ENCODE data around the gene INAFM2.

The INAFM2 gene

DNA sequence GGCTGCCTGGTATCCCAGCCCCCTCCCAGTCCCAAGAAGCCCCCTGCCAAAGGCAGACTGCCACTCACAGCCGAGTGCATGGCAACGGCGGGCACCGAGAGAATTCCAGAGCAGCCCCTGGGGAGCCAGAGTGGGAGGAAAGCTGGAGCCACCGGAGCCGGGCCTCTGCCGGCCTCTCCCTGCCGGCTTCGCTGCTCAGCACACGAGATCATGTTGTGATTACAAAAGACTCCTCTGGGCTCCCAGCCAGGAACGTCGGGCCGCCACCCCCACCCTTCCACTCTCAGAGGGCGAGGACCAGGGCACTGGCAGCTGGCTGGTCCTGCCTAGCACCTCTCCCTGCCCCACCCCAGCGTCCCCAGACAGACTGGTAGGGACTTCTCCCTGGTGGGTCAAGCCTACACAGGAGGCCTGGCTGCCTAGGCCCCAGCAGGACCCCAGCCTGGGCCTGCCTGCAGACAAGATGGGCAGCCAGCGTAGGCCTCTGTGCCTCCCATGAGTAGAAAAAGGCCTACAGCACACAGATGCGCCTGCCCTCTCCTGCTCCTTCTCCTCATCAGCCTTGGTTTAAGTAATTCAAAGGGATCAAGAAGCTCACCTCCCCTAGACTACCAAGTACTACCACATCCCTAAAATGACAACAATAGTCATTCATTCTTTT is 17.4 kb downstream of the INAFM2 start, which contains the start of gene CCDC9B:
Gene CCDC9B, minus strand, starts transcription at position 200 of the 661 bp plus-strand sequence. Its CDS starts 120 bp downstream, at position 80.
- peak; percentile 46 for DNase-seq (ENCODE audit: low read depth)
- peak within 1 kb of the TSS; percentile 31 for H3K4me3 ChIP-seq (ENCODE audit: control insufficient read depth, low read depth, low read length)
- TF ChIP-seq, protein P1, sequence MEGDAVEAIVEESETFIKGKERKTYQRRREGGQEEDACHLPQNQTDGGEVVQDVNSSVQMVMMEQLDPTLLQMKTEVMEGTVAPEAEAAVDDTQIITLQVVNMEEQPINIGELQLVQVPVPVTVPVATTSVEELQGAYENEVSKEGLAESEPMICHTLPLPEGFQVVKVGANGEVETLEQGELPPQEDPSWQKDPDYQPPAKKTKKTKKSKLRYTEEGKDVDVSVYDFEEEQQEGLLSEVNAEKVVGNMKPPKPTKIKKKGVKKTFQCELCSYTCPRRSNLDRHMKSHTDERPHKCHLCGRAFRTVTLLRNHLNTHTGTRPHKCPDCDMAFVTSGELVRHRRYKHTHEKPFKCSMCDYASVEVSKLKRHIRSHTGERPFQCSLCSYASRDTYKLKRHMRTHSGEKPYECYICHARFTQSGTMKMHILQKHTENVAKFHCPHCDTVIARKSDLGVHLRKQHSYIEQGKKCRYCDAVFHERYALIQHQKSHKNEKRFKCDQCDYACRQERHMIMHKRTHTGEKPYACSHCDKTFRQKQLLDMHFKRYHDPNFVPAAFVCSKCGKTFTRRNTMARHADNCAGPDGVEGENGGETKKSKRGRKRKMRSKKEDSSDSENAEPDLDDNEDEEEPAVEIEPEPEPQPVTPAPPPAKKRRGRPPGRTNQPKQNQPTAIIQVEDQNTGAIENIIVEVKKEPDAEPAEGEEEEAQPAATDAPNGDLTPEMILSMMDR (IDR thresholded peaks at IDR 0.05; ENCODE audit: control insufficient read depth, insufficient read depth, low read depth, low read length, missing control alignments) = no peak

DNA sequence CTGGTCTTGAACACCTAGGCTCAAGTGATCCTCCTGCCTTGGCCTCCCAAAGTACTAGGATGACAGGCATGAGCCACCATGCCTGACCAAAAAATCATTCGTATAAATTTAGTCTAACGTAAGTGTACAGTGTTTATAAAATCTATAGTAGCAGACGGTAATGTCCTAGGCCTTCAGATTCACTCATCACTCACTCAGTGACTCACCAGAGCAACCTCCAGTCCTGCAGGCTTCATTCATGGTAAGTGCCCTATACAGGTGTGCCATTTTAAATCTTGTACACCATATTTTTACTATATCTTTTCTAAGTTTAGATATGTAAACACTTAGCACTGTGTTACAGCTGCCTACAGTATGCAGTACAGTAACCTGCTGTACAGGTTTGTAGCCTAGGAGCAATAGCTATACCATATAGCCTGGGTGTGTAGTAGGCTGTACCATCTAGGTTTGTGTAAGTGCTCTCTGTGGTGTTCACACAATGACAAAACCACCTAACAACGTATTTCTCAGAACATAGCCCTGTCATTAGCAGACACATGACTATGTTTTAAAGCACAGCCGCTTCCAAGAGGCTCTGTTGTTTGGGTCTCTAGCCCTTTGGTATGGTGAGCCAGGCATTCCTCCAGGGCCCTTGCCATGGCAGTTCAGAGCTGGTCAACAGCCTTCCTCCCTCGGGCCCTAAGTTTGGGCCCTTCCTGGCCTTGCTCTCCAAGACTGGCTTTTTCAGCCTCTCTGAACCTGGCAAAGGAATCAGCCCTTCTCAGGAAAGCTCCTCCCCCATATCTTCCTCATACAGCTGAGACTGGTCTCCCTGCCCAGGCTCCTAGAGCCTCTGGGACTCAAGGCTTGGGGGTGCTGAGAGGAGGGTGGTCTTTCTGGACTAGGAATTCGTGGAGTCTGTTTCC is 19.2 kb downstream of the INAFM2 start:
- H3K4me3 ChIP-seq (ENCODE audit: control insufficient read depth, low read depth, low read length) = no peak overlapping the region
- no peak for DNase-seq (ENCODE audit: low read depth)
- TF ChIP-seq, protein P1 (IDR thresholded peaks at IDR 0.05; ENCODE audit: control insufficient read depth, insufficient read depth, low read depth, low read length, missing control alignments) = no peak

- H3K4me3 ChIP-seq (ENCODE audit: control insufficient read depth, low read depth, low read length) = no peak overlapping the region
- TF ChIP-seq, protein P1 (IDR thresholded peaks at IDR 0.05; ENCODE audit: control insufficient read depth, insufficient read depth, low read depth, low read length, missing control alignments) = no peak
- peak; percentile 49 for DNase-seq (ENCODE audit: low read depth)
Observed at GRCh38 chr15:40343512-40343911, 20.0 kb downstream of the INAFM2 start.

GRCh38 chr15:40344217-40344616 is 20.7 kb downstream of the INAFM2 start:
- DNase-seq (ENCODE audit: low read depth) = no peak
- TF ChIP-seq, protein P1 (IDR thresholded peaks at IDR 0.05; ENCODE audit: control insufficient read depth, insufficient read depth, low read depth, low read length, missing control alignments) = no peak
- no peak overlapping the region for H3K4me3 ChIP-seq (ENCODE audit: control insufficient read depth, low read depth, low read length)

DNA sequence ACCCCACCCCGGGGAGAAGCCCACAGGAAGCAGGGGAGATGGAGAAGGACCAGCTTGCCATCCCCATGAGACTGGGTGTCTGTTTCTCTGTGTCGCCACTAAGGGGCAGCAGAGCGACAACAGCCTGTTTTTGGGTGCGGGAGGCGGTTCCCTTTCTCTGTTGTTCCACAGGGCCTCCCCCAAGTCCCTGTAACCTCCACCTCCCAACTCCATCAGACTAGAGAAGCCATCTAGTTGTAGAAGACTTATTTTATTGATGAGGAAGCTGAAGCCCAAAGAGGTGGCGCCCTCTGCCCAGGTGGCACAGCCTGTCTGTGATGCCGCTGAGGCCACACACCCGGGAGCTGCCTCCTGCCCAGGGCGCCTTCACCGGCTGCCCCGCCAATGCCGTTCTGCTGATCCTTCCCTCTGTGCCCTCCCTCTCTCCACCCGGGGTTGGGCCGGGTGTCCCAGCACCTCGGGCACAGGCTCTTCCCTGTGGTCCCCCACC is 21.2 kb downstream of the INAFM2 start:
- H3K4me3 ChIP-seq (ENCODE audit: control insufficient read depth, low read depth, low read length) = no peak overlapping the region
- no peak for DNase-seq (ENCODE audit: low read depth)
- TF ChIP-seq, protein P1 (IDR thresholded peaks at IDR 0.05; ENCODE audit: control insufficient read depth, insufficient read depth, low read depth, low read length, missing control alignments) = peak; percentile 81

DNA sequence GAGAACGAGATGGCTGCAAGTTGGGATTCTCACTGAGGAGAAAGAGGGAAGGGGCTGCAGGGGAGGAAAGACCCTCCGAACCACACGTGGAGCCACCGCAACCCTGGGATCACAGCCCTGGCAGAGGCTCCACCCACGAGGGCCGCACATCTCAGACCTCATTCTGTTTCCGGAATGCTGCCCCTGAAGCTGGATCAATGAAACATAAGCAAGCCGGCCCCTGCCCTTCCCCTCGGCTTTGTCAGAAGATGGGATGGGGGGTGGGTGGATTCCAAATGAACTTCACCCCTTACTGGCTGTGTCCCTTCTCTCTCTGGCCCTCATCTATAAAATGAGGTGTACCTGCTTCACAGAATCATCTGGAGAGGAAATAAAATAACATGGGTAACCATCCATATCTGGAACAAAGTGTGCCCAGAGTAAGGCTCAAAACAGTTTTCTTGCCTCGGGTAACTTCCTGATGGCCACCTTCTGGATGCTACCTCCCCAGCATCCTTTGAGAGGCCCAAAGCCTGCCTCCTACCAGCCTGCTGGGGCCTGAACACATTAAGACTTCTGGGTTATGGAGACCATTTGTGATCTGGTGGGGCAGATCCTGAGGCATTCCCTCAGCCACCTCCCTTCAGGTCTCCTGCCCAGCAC is 21.9 kb downstream of the INAFM2 start:
- H3K4me3 ChIP-seq (ENCODE audit: control insufficient read depth, low read depth, low read length) = no peak overlapping the region
- TF ChIP-seq, protein P1 (IDR thresholded peaks at IDR 0.05; ENCODE audit: control insufficient read depth, insufficient read depth, low read depth, low read length, missing control alignments) = no peak
- DNase-seq (ENCODE audit: low read depth) = no peak
